ENCODE data around the gene RSKR. TPM values are rescaled to one million over a fixed set of nuclear protein-coding genes. Genes with fewer than 3 reads are reported as not detected.

The RSKR gene
- total RNA-seq, 1 experiment from 2014 or later, result 18.9 TPM

DNA sequence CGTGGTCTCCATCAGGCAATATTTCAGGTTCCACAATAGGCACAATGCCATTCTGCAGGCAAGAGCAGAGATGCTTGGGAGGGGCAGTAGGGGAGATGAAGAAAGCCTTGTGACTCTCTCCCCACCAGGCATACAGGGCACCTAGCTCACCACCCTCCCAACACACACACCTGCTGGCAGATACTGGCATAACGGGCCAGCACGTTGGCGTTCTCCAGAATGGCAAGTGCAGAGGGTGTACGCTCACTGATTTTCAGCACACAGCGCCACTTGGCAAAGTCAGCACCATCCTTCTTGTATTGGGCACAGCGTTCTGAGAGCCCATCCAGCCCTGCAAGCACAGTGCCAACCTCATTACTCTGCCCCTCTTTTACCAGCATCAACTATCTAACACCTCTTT, 39.5 kb downstream of the RSKR start:
- RAD21 ChIA-PET (ENCODE audit: low non-redundant PET in 1 of 2, low total read pairs in 2 of 2, uncharacterized antibody in 2 of 2, unreplicated experiment in 2 of 2), result no interaction called here
- POLR2A ChIA-PET, result no interaction called here
- H3K9me3 ChIP-seq (ENCODE audit: control insufficient read depth in 1 of 2, insufficient read depth in 1 of 2, low read depth in 1 of 2, low read length in 2 of 2), result no peaks in the 10 kb centered on the region
- H3K36me3 ChIP-seq (ENCODE audit: control insufficient read depth in 1 of 2, insufficient read depth in 2 of 2, low read length in 2 of 2), result peaks cover 9 to 12% of the 10 kb centered on the region in 2 experiments; a peak in 3 of 4 replicates
- H3K79me2 ChIP-seq (ENCODE audit: insufficient read depth, low read length), result peaks cover 16% of the 10 kb centered on the region
- peaks cover 6 to 28% of the 10 kb centered on the region in 2 experiments; a peak in 3 of 4 replicates for H3K4me1 ChIP-seq (ENCODE audit: control insufficient read depth in 1 of 2, insufficient read depth in 2 of 2, low read length in 2 of 2)
- no peak overlapping the region for H3K9ac ChIP-seq (ENCODE audit: low read length)
- no peak for DNase-seq (ENCODE audit: low read depth, low spot score)
- no peak overlapping the region for H3K4me2 ChIP-seq (ENCODE audit: low read length)
- H3K9me2 ChIP-seq (ENCODE audit: insufficient read depth), result no peaks in the 10 kb centered on the region
- H3K27ac ChIP-seq (ENCODE audit: low read depth, low read length), result no peak overlapping the region
- no peak overlapping the region for H2AFZ ChIP-seq (ENCODE audit: low read depth, low read length, poor library complexity, severe bottlenecking)
- intact Hi-C loops (cut with micrococcal nuclease), result no loop called here
- TF ChIP-seq POLR2AphosphoS5 (IDR thresholded peaks at IDR 0.05; ENCODE audit: low read depth, low read length), result no peak
- TF ChIP-seq CTCF (IDR thresholded peaks at IDR 0.05 in 2 of 3, conservative IDR thresholded peaks at IDR 0.05 in 1 of 3; ENCODE audit: borderline replicate concordance in 1 of 3, insufficient read depth in 1 of 3, low read depth in 2 of 3, low read length in 2 of 3), result peak in 1 of 3 experiments; percentile 36; a peak in 2 of 6 replicates
- ATAC-seq, result no peak
- no peaks in the 10 kb centered on the region for H4K20me1 ChIP-seq (ENCODE audit: insufficient read depth)
- CTCF ChIA-PET, result no interaction called here
- no peak overlapping the region for H3K4me3 ChIP-seq (replicated peaks in 1 of 2; ENCODE audit: low read depth in 1 of 2, low read length in 2 of 2)
- no TSS peak for BruUV-seq (replicated peaks)
- no peaks in the 10 kb centered on the region for H3K27me3 ChIP-seq (ENCODE audit: insufficient read depth, low read length)

- TF ChIP-seq CEBPB (IDR thresholded peaks at IDR 0.05; ENCODE audit: low read depth) (no peak), POLR2A (IDR thresholded peaks at IDR 0.05; ENCODE audit: borderline replicate concordance, extremely low read depth, insufficient read depth, insufficient read length) (no peak), ZFX (IDR thresholded peaks at IDR 0.05) (no peak), CTCF (IDR thresholded peaks at IDR 0.05 in 2 of 3, conservative IDR thresholded peaks at IDR 0.05 in 1 of 3; ENCODE audit: borderline replicate concordance in 1 of 3, insufficient read depth in 1 of 3, low read depth in 2 of 3, low read length in 2 of 3) (no peak), YY1 (IDR thresholded peaks at IDR 0.05; ENCODE audit: extremely low read depth, insufficient replicate concordance, low read depth, low read length) (no peak), MAX (IDR thresholded peaks at IDR 0.05) (no peak), REST (IDR thresholded peaks at IDR 0.05; ENCODE audit: low read depth) (no peak), CBX3 (IDR thresholded peaks at IDR 0.05; ENCODE audit: low read depth) (no peak)
- TF ChIP-seq, protein P1, sequence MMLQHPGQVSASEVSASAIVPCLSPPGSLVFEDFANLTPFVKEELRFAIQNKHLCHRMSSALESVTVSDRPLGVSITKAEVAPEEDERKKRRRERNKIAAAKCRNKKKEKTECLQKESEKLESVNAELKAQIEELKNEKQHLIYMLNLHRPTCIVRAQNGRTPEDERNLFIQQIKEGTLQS (IDR thresholded peaks at IDR 0.05), result no peak
- H3K27ac ChIP-seq (ENCODE audit: low read depth, low read length), result no peak overlapping the region
- H3K36me3 ChIP-seq (ENCODE audit: control insufficient read depth in 1 of 2, insufficient read depth in 2 of 2, low read length in 2 of 2), result peaks cover 5 to 7% of the 10 kb centered on the region in 2 experiments; a peak in 3 of 4 replicates
- no TSS peak for BruUV-seq (replicated peaks)
- intact Hi-C loops (cut with micrococcal nuclease), result no loop called here
- H3K79me2 ChIP-seq (ENCODE audit: insufficient read depth, low read length), result peaks cover 21% of the 10 kb centered on the region
- no peak for DNase-seq (ENCODE audit: low read depth, low spot score)
- H3K4me1 ChIP-seq (ENCODE audit: control insufficient read depth in 1 of 2, insufficient read depth in 2 of 2, low read length in 2 of 2), result peaks cover 6 to 28% of the 10 kb centered on the region in 2 experiments; a peak in 3 of 4 replicates
- H3K9ac ChIP-seq (ENCODE audit: low read length), result no peak overlapping the region
- H4K20me1 ChIP-seq (ENCODE audit: insufficient read depth), result no peaks in the 10 kb centered on the region
- H3K4me3 ChIP-seq (replicated peaks in 1 of 2; ENCODE audit: low read depth in 1 of 2, low read length in 2 of 2), result no peak overlapping the region
- H2AFZ ChIP-seq (ENCODE audit: low read depth, low read length, poor library complexity, severe bottlenecking), result no peak overlapping the region
- RAD21 ChIA-PET (ENCODE audit: low non-redundant PET in 1 of 2, low total read pairs in 2 of 2, uncharacterized antibody in 2 of 2, unreplicated experiment in 2 of 2), result no interaction called here
- POLR2A ChIA-PET, result no interaction called here
- CTCF ChIA-PET, result no interaction called here
- ATAC-seq, result no peak
- no peak overlapping the region for H3K4me2 ChIP-seq (ENCODE audit: low read length)
- no peaks in the 10 kb centered on the region for H3K9me2 ChIP-seq (ENCODE audit: insufficient read depth)
- H3K27me3 ChIP-seq (ENCODE audit: insufficient read depth, low read length), result no peaks in the 10 kb centered on the region
- no peaks in the 10 kb centered on the region for H3K9me3 ChIP-seq (ENCODE audit: control insufficient read depth in 1 of 2, insufficient read depth in 1 of 2, low read depth in 1 of 2, low read length in 2 of 2)
Measured at GRCh38 chr17:28573966-28574480, 40.0 kb downstream of the RSKR start.

Data from HCT116 (cell line).